ENCODE data around the gene DMRTA1. TPM values are rescaled to one million over a fixed set of nuclear protein-coding genes. Genes with fewer than 3 reads are reported as not detected.

The DMRTA1 gene
- polyA plus RNA-seq, 1 donor (not counting 4 experiments of a cell fraction or from before 2014, with no cell fraction given), result 1.9 TPM

DNA sequence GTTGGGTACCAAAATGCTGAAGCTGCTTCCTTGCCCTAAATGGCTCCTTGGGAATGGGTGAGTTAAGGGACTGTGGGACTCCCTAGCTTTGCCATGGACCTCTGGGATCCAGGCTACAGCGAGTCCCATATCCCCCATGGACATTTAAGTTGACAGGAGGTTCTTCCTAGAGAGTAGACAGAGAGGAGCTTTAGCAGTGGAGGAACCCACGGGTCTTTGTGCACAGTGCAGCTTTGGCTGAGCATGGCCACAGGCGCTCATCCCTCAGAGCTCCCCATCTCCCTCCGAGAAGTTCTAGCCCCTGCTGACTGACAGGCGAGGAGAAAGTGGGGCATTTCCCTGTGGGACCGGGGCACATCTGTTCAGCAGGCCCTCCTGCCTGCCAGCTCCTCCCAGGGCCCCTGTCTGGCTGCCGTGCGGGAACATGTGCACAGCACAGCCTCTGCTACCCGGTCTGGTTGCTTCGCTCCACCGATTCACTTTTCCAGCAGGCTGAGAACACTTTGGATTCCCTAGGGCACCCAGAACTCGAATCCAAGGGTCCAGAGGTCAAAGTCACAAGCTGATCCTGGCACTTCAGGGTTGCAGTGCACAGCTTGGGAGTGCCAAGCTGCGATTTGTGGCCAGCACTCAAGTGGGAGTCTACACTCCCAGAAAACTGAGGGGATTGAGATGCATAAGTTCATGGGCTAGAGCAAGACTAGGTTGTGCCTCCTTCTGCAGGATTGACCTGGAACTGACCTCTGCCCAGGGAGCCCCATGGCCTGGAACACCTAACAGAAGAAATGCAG lies 40.6 kb upstream of the DMRTA1 start:
- H3K79me2 ChIP-seq (ENCODE audit: control insufficient read depth, insufficient read depth, low read length), result no peaks in the 10 kb centered on the region
- no peak overlapping the region for H3K9ac ChIP-seq (ENCODE audit: control insufficient read depth, extremely low read depth, insufficient read depth, low read length)
- TF ChIP-seq, protein P1, sequence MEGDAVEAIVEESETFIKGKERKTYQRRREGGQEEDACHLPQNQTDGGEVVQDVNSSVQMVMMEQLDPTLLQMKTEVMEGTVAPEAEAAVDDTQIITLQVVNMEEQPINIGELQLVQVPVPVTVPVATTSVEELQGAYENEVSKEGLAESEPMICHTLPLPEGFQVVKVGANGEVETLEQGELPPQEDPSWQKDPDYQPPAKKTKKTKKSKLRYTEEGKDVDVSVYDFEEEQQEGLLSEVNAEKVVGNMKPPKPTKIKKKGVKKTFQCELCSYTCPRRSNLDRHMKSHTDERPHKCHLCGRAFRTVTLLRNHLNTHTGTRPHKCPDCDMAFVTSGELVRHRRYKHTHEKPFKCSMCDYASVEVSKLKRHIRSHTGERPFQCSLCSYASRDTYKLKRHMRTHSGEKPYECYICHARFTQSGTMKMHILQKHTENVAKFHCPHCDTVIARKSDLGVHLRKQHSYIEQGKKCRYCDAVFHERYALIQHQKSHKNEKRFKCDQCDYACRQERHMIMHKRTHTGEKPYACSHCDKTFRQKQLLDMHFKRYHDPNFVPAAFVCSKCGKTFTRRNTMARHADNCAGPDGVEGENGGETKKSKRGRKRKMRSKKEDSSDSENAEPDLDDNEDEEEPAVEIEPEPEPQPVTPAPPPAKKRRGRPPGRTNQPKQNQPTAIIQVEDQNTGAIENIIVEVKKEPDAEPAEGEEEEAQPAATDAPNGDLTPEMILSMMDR (optimal IDR thresholded peaks at IDR 0.05 in 1 of 3, IDR thresholded peaks at IDR 0.05 in 1 of 3, conservative IDR thresholded peaks at IDR 0.05 in 1 of 3; ENCODE audit: extremely low read depth in 1 of 3, insufficient read depth in 2 of 3, low read length in 3 of 3), result no peak
- no peak for TF ChIP-seq EZH2 (IDR thresholded peaks at IDR 0.05; ENCODE audit: low read length)
- dilution Hi-C loops (cut with MboI; ENCODE audit: extremely low pct_ligation_motif_present, low sequenced_read_pairs), result no loop called here
- no peak overlapping the region for H3K4me2 ChIP-seq (ENCODE audit: control insufficient read depth, extremely low read depth, insufficient read depth, low read depth, low read length)
- H3K36me3 ChIP-seq (ENCODE audit: control insufficient read depth in 2 of 2, extremely low read depth in 1 of 2, insufficient read depth in 2 of 2, low read length in 2 of 2), result peaks cover 0 to 2% of the 10 kb centered on the region in 2 experiments
- DNase-seq (ENCODE audit: low read depth, low spot score), result no peak
- H3K4me1 ChIP-seq (ENCODE audit: control insufficient read depth, extremely low read depth, insufficient read depth, low read length), result no peaks in the 10 kb centered on the region
- H3K9me1 ChIP-seq (ENCODE audit: control insufficient read depth, extremely low read depth, insufficient read depth, low read length), result no peaks in the 10 kb centered on the region
- no peak overlapping the region for H3K27ac ChIP-seq (ENCODE audit: control insufficient read depth, insufficient read depth, low read length)
- FAIRE-seq, result no peak
- H3K27me3 ChIP-seq (ENCODE audit: control insufficient read depth, extremely low read depth, insufficient read depth, low read length), result no peaks in the 10 kb centered on the region
- H4K20me1 ChIP-seq (ENCODE audit: control insufficient read depth, extremely low read depth, insufficient read depth, low read length), result no peaks in the 10 kb centered on the region
- no peaks in the 10 kb centered on the region for H3K9me3 ChIP-seq (ENCODE audit: control insufficient read depth, low read depth, low read length)
- H3K4me3 ChIP-seq (ENCODE audit: control insufficient read depth in 2 of 3, extremely low read depth in 1 of 3, insufficient read depth in 2 of 3, low read depth in 1 of 3, low read length in 3 of 3), result no peak overlapping the region
- no peak overlapping the region for H2AFZ ChIP-seq (ENCODE audit: control insufficient read depth, low read length)

DNA sequence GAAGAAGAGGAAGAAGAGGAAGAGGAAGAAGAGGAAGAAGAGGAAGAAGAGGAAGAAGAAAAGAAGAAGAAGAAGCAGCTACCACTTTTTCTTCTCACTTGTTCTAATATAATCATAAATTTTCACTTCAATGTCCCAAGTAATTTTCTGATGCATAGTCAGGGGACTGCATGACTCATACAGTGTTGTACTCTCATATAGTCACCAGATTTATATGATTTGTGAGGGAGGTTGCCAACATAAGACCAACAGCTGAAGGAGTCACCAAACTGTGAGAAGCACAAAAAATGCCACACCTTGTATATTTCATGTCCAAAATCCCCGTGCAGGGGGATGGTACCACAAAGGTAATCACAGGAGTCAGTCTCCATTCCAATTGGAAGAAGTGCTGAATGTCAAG lies 32.7 kb upstream of the DMRTA1 start:
- dilution Hi-C loops (cut with MboI; ENCODE audit: extremely low pct_ligation_motif_present, low sequenced_read_pairs), result no loop called here
- Histone ChIP-seq H3K4me2 (ENCODE audit: control insufficient read depth, extremely low read depth, insufficient read depth, low read depth, low read length) (no peak overlapping the region), H3K9me3 (ENCODE audit: control insufficient read depth, low read depth, low read length) (no peaks in the 10 kb centered on the region), H4K20me1 (ENCODE audit: control insufficient read depth, extremely low read depth, insufficient read depth, low read length) (no peaks in the 10 kb centered on the region), H3K36me3 (ENCODE audit: control insufficient read depth in 2 of 2, extremely low read depth in 1 of 2, insufficient read depth in 2 of 2, low read length in 2 of 2) (no peaks in the 10 kb centered on the region), H3K4me1 (ENCODE audit: control insufficient read depth, extremely low read depth, insufficient read depth, low read length) (no peaks in the 10 kb centered on the region), H2AFZ (ENCODE audit: control insufficient read depth, low read length) (no peak overlapping the region), H3K4me3 (ENCODE audit: control insufficient read depth in 2 of 3, extremely low read depth in 1 of 3, insufficient read depth in 2 of 3, low read depth in 1 of 3, low read length in 3 of 3) (no peak overlapping the region), H3K9ac (ENCODE audit: control insufficient read depth, extremely low read depth, insufficient read depth, low read length) (no peak overlapping the region), H3K79me2 (ENCODE audit: control insufficient read depth, insufficient read depth, low read length) (no peaks in the 10 kb centered on the region), H3K27ac (ENCODE audit: control insufficient read depth, insufficient read depth, low read length) (no peak overlapping the region), H3K27me3 (ENCODE audit: control insufficient read depth, extremely low read depth, insufficient read depth, low read length) (no peaks in the 10 kb centered on the region), H3K9me1 (ENCODE audit: control insufficient read depth, extremely low read depth, insufficient read depth, low read length) (no peaks in the 10 kb centered on the region)
- no peak for TF ChIP-seq EZH2 (IDR thresholded peaks at IDR 0.05; ENCODE audit: low read length)
- TF ChIP-seq, protein P1 (optimal IDR thresholded peaks at IDR 0.05 in 1 of 3, IDR thresholded peaks at IDR 0.05 in 1 of 3, conservative IDR thresholded peaks at IDR 0.05 in 1 of 3; ENCODE audit: extremely low read depth in 1 of 3, insufficient read depth in 2 of 3, low read length in 3 of 3), result no peak
- DNase-seq (ENCODE audit: low read depth, low spot score) (no peak), FAIRE-seq (no peak)
